GM15510 (cell line): ENCODE results near the gene ADH4.

Source experiments
- POLR2A ChIP-seq: IDR thresholded peaks from 3 replicates; pipeline ENCODE4 v1.6.1; 2011; ENCODE audit warnings: borderline replicate concordance; ENCODE audit not compliant: insufficient read length; ENCODE audit errors: extremely low read depth

ADH4 gene

DNA sequence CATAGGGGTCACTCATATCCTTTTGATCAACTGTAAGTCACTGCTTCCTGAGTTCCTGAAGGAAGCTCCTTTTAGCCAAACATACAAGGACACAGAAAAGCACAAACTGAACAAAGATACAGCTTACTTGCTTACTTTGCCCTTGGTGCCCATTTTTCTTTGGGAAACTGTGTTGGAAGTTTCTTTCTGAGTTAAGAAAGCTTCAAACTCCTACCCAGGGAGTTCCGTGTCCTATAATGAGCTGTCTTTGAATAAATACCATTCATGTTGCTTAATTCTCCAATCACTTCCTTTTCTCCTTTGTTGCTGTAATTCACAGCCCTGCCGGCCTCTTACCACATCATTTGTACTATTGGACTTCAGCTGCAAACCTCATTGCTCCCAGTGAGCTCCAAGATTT lies at the start of gene ADH4:
ADH4 (minus strand) TSS at position 228 of the 400 bp plus-strand sequence; CDS start at position 153, 75 bp downstream.
- no peak for TF ChIP-seq POLR2A

DNA sequence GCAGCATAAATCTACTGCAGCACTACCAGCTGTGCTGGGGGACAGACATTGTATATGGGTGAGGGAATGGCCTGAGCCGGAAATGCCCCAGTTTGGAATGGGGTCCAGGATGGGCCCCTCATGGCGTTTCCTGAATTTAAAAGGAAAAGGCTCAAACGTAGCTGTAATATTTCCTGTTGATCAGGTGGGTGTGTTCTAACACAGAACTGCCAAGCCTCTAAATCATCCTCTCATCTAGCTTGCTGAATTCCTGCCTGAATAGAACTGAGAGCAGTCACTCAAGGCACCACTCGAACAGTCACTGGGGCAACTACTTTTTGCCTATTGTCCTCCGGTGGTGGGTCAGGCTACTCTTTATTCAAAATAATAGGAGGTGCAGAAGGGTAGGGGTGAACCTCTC lies 46.2 kb upstream of the ADH4 start:
- no peak for TF ChIP-seq POLR2A

DNA sequence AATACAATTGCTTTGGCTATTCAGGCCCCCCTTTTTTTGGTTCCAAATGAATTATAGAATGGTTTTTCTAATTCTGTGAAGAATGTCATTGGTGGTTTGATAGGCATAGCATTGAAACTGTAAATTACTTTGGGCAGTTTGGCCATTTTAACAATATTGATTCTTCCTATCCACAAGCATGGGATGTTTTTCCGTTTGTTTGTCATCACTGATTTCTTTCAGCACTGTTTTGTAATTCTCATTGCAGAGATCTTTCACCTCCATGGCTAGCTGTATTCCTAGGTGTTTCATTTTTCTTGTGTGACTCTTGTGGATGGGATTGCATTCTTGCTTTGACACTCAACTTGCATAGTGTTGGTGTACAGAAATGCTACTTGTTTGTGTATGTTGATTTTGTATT lies 41.9 kb upstream of the ADH4 start:
- no peak for TF ChIP-seq POLR2A

DNA sequence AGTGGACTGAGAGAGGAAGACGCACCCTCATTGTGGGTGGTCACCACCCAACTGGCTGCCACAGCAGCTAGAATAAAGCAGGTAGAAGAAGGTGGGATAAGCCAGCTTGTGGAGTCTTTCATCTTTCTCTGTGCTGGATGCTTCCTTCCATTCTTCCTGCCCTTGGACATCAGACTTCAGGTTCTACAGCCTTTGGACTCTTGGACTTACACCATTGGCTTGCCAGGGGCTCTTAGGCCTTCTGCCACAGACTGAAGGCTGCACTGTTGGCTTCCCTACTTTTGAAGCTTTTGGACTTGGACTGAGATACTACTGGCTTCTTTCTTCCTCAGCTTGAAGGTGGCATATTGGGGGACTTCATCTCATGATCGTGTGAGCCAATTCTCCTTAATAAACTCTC lies 41.5 kb upstream of the ADH4 start:
- TF ChIP-seq POLR2A: no peak

DNA sequence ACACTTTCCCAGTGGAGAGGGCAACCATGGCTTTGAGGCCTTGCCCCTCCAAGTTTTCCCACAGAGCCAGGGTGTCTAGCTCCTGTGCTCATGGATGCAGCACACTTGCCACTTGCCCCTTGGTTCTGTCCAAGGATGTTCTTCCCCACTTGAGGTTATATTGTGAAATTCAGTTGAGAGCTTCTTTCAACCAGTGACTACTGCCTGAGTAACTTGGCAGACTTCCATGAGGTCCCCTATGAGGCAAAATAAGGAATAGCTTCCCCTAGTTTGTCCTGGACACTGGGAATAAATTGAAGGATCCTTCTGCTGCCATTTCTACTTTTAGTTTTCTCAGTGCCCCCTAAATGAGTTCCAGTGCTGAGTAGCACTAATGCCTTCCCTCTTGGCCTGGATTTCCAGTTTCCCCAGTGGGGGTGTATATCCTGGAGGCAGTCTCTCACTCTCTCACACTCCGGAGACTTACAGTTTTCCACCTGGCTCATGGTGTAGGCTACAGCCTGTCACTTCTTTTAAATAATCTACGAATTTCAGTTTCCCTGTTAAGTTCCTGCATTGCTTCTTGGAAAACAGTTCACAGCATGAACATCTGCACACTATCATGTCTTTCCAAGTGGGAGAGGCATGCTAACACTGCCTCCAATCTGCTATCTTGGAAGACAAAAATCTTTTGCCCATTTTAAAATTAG lies 36.4 kb upstream of the ADH4 start:
- TF ChIP-seq POLR2A: no peak

DNA sequence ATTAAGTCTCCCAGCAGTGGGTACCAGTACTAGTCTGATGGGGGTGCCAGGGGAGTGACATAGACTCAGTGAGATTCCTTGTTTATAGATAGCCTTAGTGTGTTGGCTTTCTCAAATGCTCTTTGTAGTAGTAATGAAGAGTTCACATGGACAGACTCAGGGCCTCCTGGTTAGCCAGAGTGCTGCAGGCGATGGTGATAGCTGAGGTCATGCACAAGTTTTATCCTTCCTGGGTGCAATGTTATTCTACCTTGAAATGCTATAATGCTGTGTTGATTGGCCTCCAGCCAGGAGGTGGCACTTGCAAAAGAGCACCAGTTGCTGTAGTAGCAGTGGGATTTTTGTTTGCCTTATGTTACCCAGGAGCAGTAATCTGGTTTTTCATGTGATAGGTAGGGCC lies 35.5 kb upstream of the ADH4 start:
- no peak for TF ChIP-seq POLR2A

DNA sequence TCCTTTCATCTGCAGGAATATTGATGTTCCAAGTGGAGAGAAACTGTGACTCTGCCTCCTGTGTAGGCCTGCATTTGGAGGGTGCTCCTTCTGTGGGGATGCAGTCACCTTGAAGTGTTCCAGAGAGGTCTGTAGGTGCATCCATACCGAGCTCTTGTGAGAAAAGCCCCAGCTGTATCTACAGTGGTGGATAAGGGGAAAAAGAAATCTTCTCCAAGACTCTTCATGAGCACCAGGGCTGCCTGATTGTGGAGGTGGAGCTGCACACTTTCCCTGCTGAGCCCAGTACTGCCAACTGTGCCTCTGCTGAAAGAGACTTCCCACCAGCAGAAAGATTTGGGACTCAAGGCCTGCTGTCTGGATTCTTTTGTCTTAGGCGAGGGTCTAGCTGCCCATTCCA lies 35.1 kb upstream of the ADH4 start:
- no peak for TF ChIP-seq POLR2A

DNA sequence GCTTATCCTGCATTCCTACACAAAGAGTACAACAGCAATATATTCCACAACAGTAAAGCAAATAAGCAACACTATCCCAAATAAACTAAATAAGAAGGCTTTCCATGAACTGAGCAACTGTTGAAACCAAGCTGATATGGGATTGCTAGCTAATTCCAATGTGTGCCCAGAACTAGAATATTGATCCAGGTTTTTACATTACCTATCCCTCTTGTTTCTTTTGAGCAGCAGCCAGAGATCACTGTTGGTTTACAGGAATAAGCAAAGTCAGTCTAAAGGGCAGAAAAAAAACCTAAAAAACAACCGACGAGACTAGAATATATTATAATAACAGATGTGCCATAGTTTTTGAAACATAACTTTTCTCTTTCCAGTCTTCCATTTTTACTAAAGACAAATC lies 22.4 kb upstream of the ADH4 start:
- no peak for TF ChIP-seq POLR2A

DNA sequence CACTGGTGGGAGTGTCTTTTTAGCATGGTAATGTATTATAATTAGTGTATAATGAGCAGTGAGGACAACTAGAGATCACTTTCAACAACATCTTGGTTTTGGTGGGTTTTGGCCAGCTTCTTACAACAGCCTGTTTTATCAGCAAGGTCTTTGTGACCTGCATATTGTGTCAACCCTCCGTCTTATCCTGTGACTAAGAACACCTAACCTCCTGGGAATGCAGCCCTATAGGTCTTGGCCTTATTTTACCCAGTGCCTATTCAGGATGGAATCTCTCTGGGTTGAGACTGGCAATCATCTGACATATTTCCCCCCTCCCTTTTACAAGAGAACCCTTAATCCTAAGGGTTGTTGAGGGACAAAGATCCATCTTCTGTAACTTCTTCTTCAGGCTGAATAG lies 21.9 kb upstream of the ADH4 start:
- TF ChIP-seq POLR2A: no peak

DNA sequence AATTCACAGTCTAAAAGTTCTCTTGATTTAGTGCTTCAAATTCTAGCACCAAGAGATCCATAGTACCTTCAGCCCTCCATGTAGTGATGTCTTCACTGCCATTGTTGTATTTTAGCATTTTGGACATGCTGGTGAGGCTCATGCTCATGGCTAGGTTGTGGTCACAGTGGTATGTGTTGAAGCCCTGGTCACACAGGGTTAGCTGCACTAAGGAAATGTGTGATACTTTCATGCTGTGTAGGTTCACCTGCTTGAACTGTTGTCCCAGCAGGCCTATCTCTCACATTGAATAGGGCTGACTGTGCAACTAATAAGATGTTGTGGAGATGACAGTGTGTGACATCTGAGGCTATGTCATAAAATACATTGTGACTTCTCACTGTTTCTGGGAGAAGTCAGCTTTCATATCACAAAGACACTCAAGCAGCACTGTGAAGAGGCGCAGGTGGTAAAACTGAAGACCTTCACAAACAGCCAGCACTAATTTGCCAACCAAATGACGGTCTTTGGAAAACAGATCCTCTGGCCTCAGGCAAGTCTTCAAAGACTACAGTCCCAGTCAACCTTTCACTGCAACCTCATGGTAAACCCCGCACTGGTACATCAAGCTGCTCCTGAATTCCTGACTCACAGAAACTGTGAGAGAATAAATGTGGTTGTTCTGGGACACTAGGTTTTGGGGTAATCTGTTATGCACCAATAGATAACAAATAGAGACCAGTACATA lies 17.4 kb upstream of the ADH4 start:
- TF ChIP-seq POLR2A: no peak

DNA sequence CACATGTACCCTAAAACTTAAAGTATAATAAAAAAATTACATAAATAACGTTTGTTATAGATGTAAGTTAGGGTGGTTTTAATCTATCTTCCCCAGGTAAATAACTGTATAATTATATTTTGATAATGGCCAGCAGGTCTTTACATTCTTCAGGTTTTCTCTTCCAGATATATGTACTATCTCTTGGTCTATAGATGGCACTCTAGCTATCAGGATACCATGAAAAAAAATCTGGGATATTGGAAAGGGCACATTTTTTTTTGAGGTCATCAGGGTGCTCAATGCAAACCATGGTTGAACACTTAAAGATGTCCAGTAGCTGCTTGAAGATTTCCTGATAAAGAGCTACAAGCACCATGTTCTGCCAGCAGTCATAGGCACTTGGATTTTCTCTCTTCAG lies 15.6 kb upstream of the ADH4 start:
- TF ChIP-seq POLR2A: no peak

DNA sequence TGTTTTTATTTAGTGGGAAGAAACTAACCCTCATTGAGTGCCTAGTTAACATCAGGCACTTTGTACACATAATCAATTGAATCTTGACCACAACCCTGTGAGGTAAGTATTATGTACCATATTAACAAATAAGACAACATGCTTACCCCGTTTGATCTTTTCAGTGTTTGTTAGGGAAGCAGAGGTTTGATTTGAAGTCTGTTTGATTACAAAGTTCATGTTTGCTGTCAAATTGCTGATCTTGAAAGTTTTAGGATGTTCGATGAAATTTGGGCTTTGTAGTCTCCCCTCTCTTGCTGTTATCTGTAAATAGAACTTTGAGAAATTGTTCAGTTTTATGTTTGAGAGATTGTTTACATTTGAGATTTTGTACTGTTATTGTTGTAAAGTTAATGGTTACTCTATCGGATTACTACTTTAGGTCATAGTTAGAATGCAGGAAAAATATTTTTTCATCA lies 13.4 kb upstream of the ADH4 start:
- TF ChIP-seq POLR2A: no peak

DNA sequence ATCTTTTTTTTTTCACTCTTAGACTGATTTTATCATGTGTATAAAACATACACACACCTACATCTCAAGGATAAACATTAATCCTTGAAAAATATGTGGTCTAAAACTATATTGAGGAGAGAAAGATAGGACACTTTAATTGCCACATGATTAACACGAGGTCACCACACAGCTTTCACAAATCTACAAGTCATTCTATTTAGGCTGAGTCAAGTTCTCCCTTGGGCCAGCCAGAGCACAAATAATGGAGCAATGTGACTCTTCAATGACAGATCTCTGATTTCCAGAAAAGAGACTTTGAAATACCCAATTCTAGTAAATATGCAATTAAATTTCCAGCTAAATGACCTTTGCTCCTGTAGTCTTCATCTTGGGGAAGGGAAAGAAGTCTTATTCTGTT lies 12.9 kb upstream of the ADH4 start:
- no peak for TF ChIP-seq POLR2A

DNA sequence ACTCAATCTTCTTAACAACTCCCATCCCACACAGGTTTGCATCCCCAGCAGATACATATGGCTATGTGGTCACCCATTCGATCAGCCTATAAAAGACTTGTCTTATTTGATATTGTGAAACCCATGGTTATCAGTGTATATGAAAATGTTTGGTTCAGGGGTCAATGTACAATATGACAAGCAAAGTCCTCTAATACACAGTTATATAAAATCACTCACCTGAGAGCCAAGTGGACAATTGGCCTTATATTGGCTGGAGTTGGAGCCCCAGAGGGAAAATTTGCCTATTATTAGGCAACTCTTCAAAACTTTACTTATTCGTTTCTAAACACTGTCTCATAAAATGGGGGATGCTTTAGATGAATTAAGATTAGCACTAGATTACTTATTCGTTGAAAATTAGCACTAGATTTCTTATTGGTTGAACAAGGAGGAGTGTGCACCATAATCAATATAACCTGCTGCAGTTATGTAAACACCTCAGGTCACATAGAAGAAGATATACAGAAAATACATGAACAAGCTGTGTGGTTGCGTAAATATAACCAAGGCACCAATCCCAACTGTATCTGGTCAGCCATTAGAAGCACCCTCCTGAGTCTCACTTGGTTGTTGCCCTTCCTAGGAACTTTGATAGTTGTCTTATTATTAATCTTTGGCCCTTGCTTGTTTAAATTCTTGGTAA lies 10.7 kb upstream of the ADH4 start:
- TF ChIP-seq POLR2A: no peak

DNA sequence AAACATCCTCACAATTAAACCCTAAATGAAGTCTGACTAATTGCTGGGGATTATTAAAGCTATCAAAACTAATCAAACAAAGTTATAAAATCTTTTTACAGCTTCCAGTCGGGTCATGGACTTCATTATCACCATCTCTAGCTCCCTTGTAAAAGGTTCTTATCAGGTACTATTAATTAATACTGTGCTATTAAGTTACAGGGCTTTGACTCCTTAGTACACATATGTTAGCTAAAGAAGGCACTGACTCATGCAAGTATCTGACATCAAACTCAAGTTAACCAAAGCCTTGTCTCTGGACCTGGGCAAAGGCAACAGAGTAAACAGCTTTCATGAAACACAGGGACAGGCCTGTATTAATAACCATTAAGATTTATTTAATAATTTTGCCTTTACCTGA lies 7.9 kb upstream of the ADH4 start:
- TF ChIP-seq POLR2A: no peak

DNA sequence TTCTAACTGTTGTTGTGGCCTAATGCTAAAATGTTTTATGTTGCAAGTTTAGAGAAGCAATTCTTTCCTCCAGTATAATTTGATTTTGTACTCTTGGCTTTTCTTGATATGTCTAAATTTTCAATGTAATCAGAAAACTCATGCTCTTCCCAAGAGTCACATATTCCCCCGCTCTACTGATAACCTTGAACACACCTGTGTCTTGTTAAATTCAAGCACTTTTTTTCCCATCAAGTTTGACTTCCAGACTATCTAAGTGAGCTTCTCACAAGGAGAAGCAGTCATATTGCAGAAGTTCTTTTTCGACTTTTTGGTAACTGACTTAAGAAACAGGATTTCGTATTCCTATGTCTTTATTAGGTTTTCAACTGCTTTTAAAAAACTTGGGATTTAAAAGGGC lies 7.4 kb upstream of the ADH4 start:
- no peak for TF ChIP-seq POLR2A
